ENCODE measurements around the gene KCTD14. TPM values are rescaled to one million over a fixed set of nuclear protein-coding genes. Genes with fewer than 3 reads are reported as not detected.
"Not testable (repeated sequence)": the region's sequence is repeated elsewhere in the genome, so short reads cannot be mapped to it uniquely, and the experiment has no call there.

The KCTD14 gene
- total RNA-seq, 1 donor from 2014 or later: 2.8 TPM

- no peak for DNase-seq (ENCODE audit: extremely low spot score, unreplicated experiment)
- no peak for TF ChIP-seq CTCF (conservative IDR thresholded peaks at IDR 0.05)
- Mint-ChIP-seq H3K27ac (peak overlapping the region; percentile 85), H3K9me3 (no peaks in the 10 kb centered on the region), H3K4me3 (peak overlapping the region; percentile 98), H3K27me3 (no peaks in the 10 kb centered on the region), H3K36me3 (peaks cover 4% of the 10 kb centered on the region), H3K4me1 (ENCODE audit: unreplicated experiment) (peaks cover 9% of the 10 kb centered on the region)
Observed at GRCh38 chr11:77993902-77994301, 29.2 kb downstream of the KCTD14 start.

- Mint-ChIP-seq H3K4me1 (ENCODE audit: unreplicated experiment) (peaks cover 9% of the 10 kb centered on the region), H3K9me3 (no peaks in the 10 kb centered on the region), H3K27me3 (no peaks in the 10 kb centered on the region), H3K27ac (no peak overlapping the region), H3K4me3 (no peak overlapping the region), H3K36me3 (peaks cover 19% of the 10 kb centered on the region)
- no peak for DNase-seq (ENCODE audit: extremely low spot score, unreplicated experiment)
- TF ChIP-seq CTCF (conservative IDR thresholded peaks at IDR 0.05): no peak
Observed at GRCh38 chr11:77990981-77991380, 32.1 kb downstream of the KCTD14 start.

- not testable (repeated sequence) for H3K27me3 Mint-ChIP-seq; H3K4me1 Mint-ChIP-seq (ENCODE audit: unreplicated experiment); H3K27ac Mint-ChIP-seq; DNase-seq (ENCODE audit: extremely low spot score, unreplicated experiment); H3K9me3 Mint-ChIP-seq; H3K4me3 Mint-ChIP-seq
- H3K36me3 Mint-ChIP-seq: peaks cover 30% of the 10 kb centered on the region
Observed at GRCh38 chr11:77986456-77986855, 36.6 kb downstream of the KCTD14 start.

GRCh38 chr11:77981346-77981947 is 41.6 kb downstream of the KCTD14 start:
- peaks cover 26% of the 10 kb centered on the region for H3K36me3 Mint-ChIP-seq
- no peak for DNase-seq (ENCODE audit: extremely low spot score, unreplicated experiment)

GRCh38 chr11:77968337-77968736 is 54.7 kb downstream of the KCTD14 start:
- no peaks in the 10 kb centered on the region for H3K9me3 Mint-ChIP-seq
- no peaks in the 10 kb centered on the region for H3K4me1 Mint-ChIP-seq (ENCODE audit: unreplicated experiment)
- no peak overlapping the region for H3K4me3 Mint-ChIP-seq
- no peak for DNase-seq (ENCODE audit: extremely low spot score, unreplicated experiment)
- no peak for TF ChIP-seq CTCF (conservative IDR thresholded peaks at IDR 0.05)
- no peaks in the 10 kb centered on the region for H3K27me3 Mint-ChIP-seq
- H3K27ac Mint-ChIP-seq: no peak overlapping the region
- H3K36me3 Mint-ChIP-seq: peaks cover 10% of the 10 kb centered on the region

More at GRCh38 chr11:77981346-77981947, 41.6 kb downstream of the KCTD14 start:
- TF ChIP-seq CTCF (conservative IDR thresholded peaks at IDR 0.05): no peak
- Mint-ChIP-seq H3K4me1 (ENCODE audit: unreplicated experiment) (no peaks in the 10 kb centered on the region), H3K9me3 (no peaks in the 10 kb centered on the region), H3K4me3 (no peak overlapping the region), H3K27ac (no peak overlapping the region), H3K27me3 (no peaks in the 10 kb centered on the region)

GRCh38 chr11:77967753-77968152 is 55.3 kb downstream of the KCTD14 start:
- Mint-ChIP-seq H3K27ac (no peak overlapping the region), H3K9me3 (no peaks in the 10 kb centered on the region), H3K4me1 (ENCODE audit: unreplicated experiment) (no peaks in the 10 kb centered on the region), H3K4me3 (no peak overlapping the region), H3K36me3 (peaks cover 10% of the 10 kb centered on the region), H3K27me3 (no peaks in the 10 kb centered on the region)
- no peak for DNase-seq (ENCODE audit: extremely low spot score, unreplicated experiment)
- no peak for TF ChIP-seq CTCF (conservative IDR thresholded peaks at IDR 0.05)

Data from type B pancreatic cell (in vitro differentiated cells).